GM18505 (cell line): ENCODE results near the gene PHC2.
"Not testable (repeated sequence)": the region's sequence is repeated elsewhere in the genome, so short reads cannot be mapped to it uniquely, and the experiment has no call there.

Experiments used
- ATAC-seq: cut with Tn5 transposase; IDR thresholded peaks from one replicate; pipeline ENCODE4 v1.9.1; 2021; ENCODE audit not compliant: unreplicated experiment
- POLR2A ChIP-seq: IDR thresholded peaks from 4 replicates; pipeline ENCODE4 v1.6.1; 2011; ENCODE audit warnings: borderline replicate concordance; ENCODE audit not compliant: insufficient read depth, insufficient read length; ENCODE audit errors: extremely low read depth

The PHC2 gene

GRCh38 chr1:33322870-33323585 lies 107.9 kb downstream of the PHC2 start:
- no peak for TF ChIP-seq POLR2A
- no peak for ATAC-seq

GRCh38 chr1:33322109-33322508 lies 108.8 kb downstream of the PHC2 start:
- ATAC-seq = no peak
- TF ChIP-seq POLR2A = no peak

- ATAC-seq = no peak
- TF ChIP-seq POLR2A = no peak
These were observed 109.7 kb downstream of the PHC2 start for GRCh38 chr1:33321178-33321577.

- no peak for ATAC-seq
- TF ChIP-seq POLR2A = no peak
These were observed 110.2 kb downstream of the PHC2 start, which contains the start of gene A3GALT2 for GRCh38 chr1:33320619-33321165. A3GALT2 (minus strand) TSS chr1:33321098; CDS start chr1:33321098, 0 bp downstream.

- no peak for ATAC-seq
These were observed 110.8 kb downstream of the PHC2 start for GRCh38 chr1:33319949-33320618.

GRCh38 chr1:33319186-33319948 lies 111.5 kb downstream of the PHC2 start:
- no peak for TF ChIP-seq POLR2A
- no peak for ATAC-seq

More at GRCh38 chr1:33319949-33320618, 110.8 kb downstream of the PHC2 start:
- TF ChIP-seq POLR2A = no peak

GRCh38 chr1:33317946-33318345 lies 112.9 kb downstream of the PHC2 start:
- no peak for TF ChIP-seq POLR2A
- ATAC-seq = no peak

- ATAC-seq = no peak
- TF ChIP-seq POLR2A = no peak
These were observed 113.5 kb downstream of the PHC2 start for GRCh38 chr1:33317354-33317753.

- ATAC-seq = no peak
- TF ChIP-seq POLR2A = no peak
These were observed 114.3 kb downstream of the PHC2 start for GRCh38 chr1:33316601-33317000.

GRCh38 chr1:33314416-33314815 lies 116.5 kb downstream of the PHC2 start:
- no peak for ATAC-seq
- no peak for TF ChIP-seq POLR2A

GRCh38 chr1:33312413-33312749 lies 118.5 kb downstream of the PHC2 start:
- ATAC-seq = no peak
- no peak for TF ChIP-seq POLR2A

- no peak for ATAC-seq
- no peak for TF ChIP-seq POLR2A
These were observed 119.0 kb downstream of the PHC2 start for GRCh38 chr1:33311706-33312412.

GRCh38 chr1:33310702-33311101 lies 120.2 kb downstream of the PHC2 start:
- no peak for ATAC-seq
- TF ChIP-seq POLR2A = no peak

GRCh38 chr1:33309351-33309750 lies 121.5 kb downstream of the PHC2 start:
- not testable (repeated sequence) for ATAC-seq
